Lower lobe of right lung (tissue), 2 donors: ENCODE data around the gene NKAIN4. TPM values are rescaled to one million over a fixed set of nuclear protein-coding genes. Genes with fewer than 3 reads are reported as not detected.

ENCODE experiments used
- ATAC-seq, 2 donors: fragments of 200-7000 bp; cut with Tn5 transposase; one replicate each; pipeline ENCODE4 v1.9.1; 2020 to 2022; ENCODE audit warnings: mild to moderate bottlenecking in 2 of 2, moderate library complexity in 2 of 2
- DNase-seq: peaks from one replicate; pipeline ENCODE4 v3.0.0-alpha.2; 2020
- H3K27ac ChIP-seq: fragments of 200-600 bp; one replicate; pipeline ENCODE4 v1.8.0; 2022
- H3K27me3 ChIP-seq: fragments of 200-600 bp; one replicate; pipeline ENCODE4 v1.8.0; 2022; ENCODE audit warnings: low read depth
- H3K36me3 ChIP-seq: fragments of 200-600 bp; one replicate; pipeline ENCODE4 v1.8.0; 2022; ENCODE audit warnings: mild to moderate bottlenecking
- H3K4me1 ChIP-seq: fragments of 200-600 bp; one replicate; pipeline ENCODE4 v1.8.0; 2022
- H3K4me3 ChIP-seq: fragments of 200-600 bp; one replicate; pipeline ENCODE4 v1.8.0; 2022; ENCODE audit warnings: mild to moderate bottlenecking
- H3K9me3 ChIP-seq: fragments of 200-600 bp; one replicate; pipeline ENCODE4 v1.8.0; 2022
- CTCF ChIP-seq: fragments of 200-600 bp; IDR thresholded peaks from one replicate; pipeline ENCODE4 v1.8.0; 2022; ENCODE audit warnings: antibody characterized with exemption, mild to moderate bottlenecking
- intact Hi-C: fragments of 100-400 bp; cut with DNase I; formaldehyde crosslinking; loops from one replicate; pipeline ENCODE4 v1.11.0; 2022
- total RNA-seq: library from RNA; stranded (reverse); fragmentation: NEBNext Ultra II Directional; extraction: Animal tissue kit (Norgen Biotek cat#: 25700); gene quantifications from one replicate; pipeline ENCODE4 v1.2.1, GENCODE V29; 2021
- donor health status: DM: no; HTN: yes; CAD: no; lungs with severe emphysema.

NKAIN4 gene
- total RNA-seq, 1 donor from 2014 or later = not detected

GRCh38 chr20:63287697-63288580 is 33.7 kb upstream of the NKAIN4 start:
- H3K27me3 ChIP-seq = no peaks in the 10 kb centered on the region
- no peak for ATAC-seq
- intact Hi-C loops = no loop called here
- H3K4me1 ChIP-seq = no peaks in the 10 kb centered on the region
- DNase-seq = no peak
- no peak overlapping the region for H3K4me3 ChIP-seq
- H3K36me3 ChIP-seq = peaks cover 64% of the 10 kb centered on the region
- no peak overlapping the region for H3K27ac ChIP-seq
- H3K9me3 ChIP-seq = no peaks in the 10 kb centered on the region
- no peak for TF ChIP-seq CTCF

- H3K4me1 ChIP-seq = no peaks in the 10 kb centered on the region
- intact Hi-C loops = no loop called here
- H3K36me3 ChIP-seq = peaks cover 73% of the 10 kb centered on the region
- no peaks in the 10 kb centered on the region for H3K27me3 ChIP-seq
- no peak overlapping the region for H3K4me3 ChIP-seq
- H3K27ac ChIP-seq = no peak overlapping the region
- no peak for DNase-seq
- no peaks in the 10 kb centered on the region for H3K9me3 ChIP-seq
- no peak for TF ChIP-seq CTCF
- no peak for ATAC-seq
Observed at GRCh38 chr20:63286781-63287696, 32.8 kb upstream of the NKAIN4 start.

GRCh38 chr20:63285636-63286615 is 31.7 kb upstream of the NKAIN4 start:
- intact Hi-C loops = no loop called here
- H3K4me1 ChIP-seq = no peaks in the 10 kb centered on the region
- H3K27ac ChIP-seq = no peak overlapping the region
- H3K36me3 ChIP-seq = peaks cover 85% of the 10 kb centered on the region
- no peaks in the 10 kb centered on the region for H3K9me3 ChIP-seq
- no peaks in the 10 kb centered on the region for H3K27me3 ChIP-seq
- DNase-seq = no peak
- no peak for ATAC-seq
- TF ChIP-seq CTCF = no peak
- no peak overlapping the region for H3K4me3 ChIP-seq

- peaks cover 93% of the 10 kb centered on the region for H3K36me3 ChIP-seq
- no peak overlapping the region for H3K27ac ChIP-seq
- H3K27me3 ChIP-seq = no peaks in the 10 kb centered on the region
- ATAC-seq = no peak
- no peaks in the 10 kb centered on the region for H3K9me3 ChIP-seq
- DNase-seq = no peak
- no peak for TF ChIP-seq CTCF
- H3K4me3 ChIP-seq = no peak overlapping the region
- H3K4me1 ChIP-seq = no peaks in the 10 kb centered on the region
- intact Hi-C loops = no loop called here
Observed at GRCh38 chr20:63284981-63285524, 30.8 kb upstream of the NKAIN4 start.
